HG02840 (cell line): ENCODE results near the gene CPA4.
"Not testable (repeated sequence)": the region's sequence is repeated elsewhere in the genome, so short reads cannot be mapped to it uniquely, and the experiment has no call there.

Experiments used
- ATAC-seq: cut with Tn5 transposase; IDR thresholded peaks from one replicate; pipeline ENCODE4 v1.9.1; 2021; ENCODE audit warnings: mild to moderate bottlenecking, moderate library complexity, moderate number of reproducible peaks; ENCODE audit not compliant: unreplicated experiment, low FRiP score

The CPA4 gene

GRCh38 chr7:130292682-130293257 lies at the start of gene CPA4:
CPA4 (plus strand) TSS chr7:130293161; CDS start chr7:130293181, 20 bp downstream.
- ATAC-seq: no peak

GRCh38 chr7:130243486-130243885 lies 49.5 kb upstream of the CPA4 start:
- ATAC-seq: not testable (repeated sequence)

GRCh38 chr7:130246491-130246890 lies 46.5 kb upstream of the CPA4 start:
- not testable (repeated sequence) for ATAC-seq

- not testable (repeated sequence) for ATAC-seq
These were observed 44.1 kb upstream of the CPA4 start for GRCh38 chr7:130248842-130249241.

GRCh38 chr7:130249626-130250025 lies 43.3 kb upstream of the CPA4 start:
- not testable (repeated sequence) for ATAC-seq

- ATAC-seq: no peak
These were observed 38.4 kb upstream of the CPA4 start for GRCh38 chr7:130254555-130254954.

- no peak for ATAC-seq
These were observed 36.3 kb upstream of the CPA4 start for GRCh38 chr7:130256704-130257103.

- ATAC-seq: no peak
These were observed 34.4 kb upstream of the CPA4 start for GRCh38 chr7:130258494-130259078.

- ATAC-seq: no peak
These were observed 30.5 kb upstream of the CPA4 start for GRCh38 chr7:130262448-130262847.

- ATAC-seq: no peak
These were observed 29.8 kb upstream of the CPA4 start for GRCh38 chr7:130263130-130263529.

GRCh38 chr7:130266258-130266960 lies 26.6 kb upstream of the CPA4 start, which contains the start of gene CPA2:
CPA2 (plus strand) TSS chr7:130266863; CDS start chr7:130266882, 19 bp downstream.
- no peak for ATAC-seq

GRCh38 chr7:130266961-130267321 lies 26.0 kb upstream of the CPA4 start:
- ATAC-seq: no peak

GRCh38 chr7:130268463-130269317 lies 24.3 kb upstream of the CPA4 start:
- ATAC-seq: no peak

GRCh38 chr7:130269318-130269694 lies 23.7 kb upstream of the CPA4 start:
- no peak for ATAC-seq

- ATAC-seq: no peak
These were observed 21.8 kb upstream of the CPA4 start for GRCh38 chr7:130270947-130271800.

- ATAC-seq: no peak
These were observed 20.4 kb upstream of the CPA4 start for GRCh38 chr7:130272381-130273080.

GRCh38 chr7:130273081-130273932 lies 19.7 kb upstream of the CPA4 start:
- ATAC-seq: no peak

GRCh38 chr7:130273933-130274255 lies 19.1 kb upstream of the CPA4 start:
- ATAC-seq: no peak

GRCh38 chr7:130274296-130274695 lies 18.7 kb upstream of the CPA4 start:
- ATAC-seq: no peak
